GM19240 (cell line): ENCODE measurements around the gene ANKAR.
"Not testable (repeated sequence)": the region's sequence is repeated elsewhere in the genome, so short reads cannot be mapped to it uniquely, and the experiment has no call there.

Source experiments
- DNase-seq: peaks from one replicate; pipeline ENCODE4 v3.0.0; 2011; ENCODE audit warnings: low spot score; ENCODE audit not compliant: insufficient read length

ANKAR gene

DNA sequence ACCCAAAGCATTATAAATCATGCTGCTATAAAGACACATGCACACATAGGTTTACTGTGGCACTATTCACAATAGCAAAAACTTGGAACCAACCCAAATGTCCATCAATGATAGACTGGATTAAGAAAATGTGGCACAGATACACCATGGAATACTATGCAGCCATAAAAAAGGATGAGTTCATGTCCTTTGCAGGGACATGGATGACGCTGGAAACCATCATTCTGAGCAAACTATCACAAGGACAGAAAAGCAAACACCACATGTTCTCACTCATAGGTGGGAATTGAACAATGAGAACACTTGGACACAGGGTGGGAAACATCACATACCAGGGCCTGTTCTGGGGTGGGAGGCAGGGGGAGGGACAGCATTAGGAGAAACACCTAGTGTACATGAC is 43.1 kb downstream of the ANKAR start:
- not testable (repeated sequence) for DNase-seq

DNA sequence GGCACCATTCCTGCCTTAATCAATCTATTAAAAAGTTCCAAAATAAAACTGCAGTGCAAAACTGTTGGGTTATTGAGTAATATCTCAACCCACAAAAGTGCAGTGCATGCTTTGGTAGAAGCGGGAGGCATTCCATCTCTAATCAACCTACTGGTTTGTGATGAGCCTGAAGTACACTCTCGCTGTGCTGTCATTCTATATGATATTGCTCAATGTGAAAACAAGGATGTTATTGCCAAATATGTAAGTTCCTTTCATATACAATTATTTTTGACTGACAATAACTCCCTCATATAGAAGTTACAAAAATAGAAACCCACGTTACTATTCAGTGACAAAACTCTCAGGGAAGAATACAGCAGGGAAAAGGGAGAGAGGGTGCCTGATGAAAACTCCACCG is 45.1 kb downstream of the ANKAR start:
- DNase-seq, result no peak

DNA sequence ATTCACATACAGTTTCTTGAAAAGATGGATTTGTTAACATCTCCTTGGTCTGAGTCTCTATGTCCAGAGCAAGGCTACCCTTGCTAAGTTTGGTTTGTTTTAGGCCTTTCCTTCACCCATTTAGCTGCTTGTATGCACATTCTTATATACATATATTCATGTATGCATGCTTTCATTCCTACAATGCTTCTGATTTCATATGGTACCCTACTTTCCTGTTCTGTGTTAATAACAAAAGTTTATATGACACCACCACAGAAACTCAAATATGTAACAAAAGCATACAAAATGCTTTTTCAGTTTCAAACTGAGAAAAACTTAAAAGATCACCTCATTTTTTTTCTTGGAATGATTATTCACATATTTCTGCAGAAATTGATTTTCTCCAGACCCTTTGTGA is 48.7 kb downstream of the ANKAR start:
- no peak for DNase-seq
